DND-41 (cell line): ENCODE data around the gene PASK.

Experiments used
- ATAC-seq: fragments of 200-7000 bp; cut with Tn5 transposase; 3 replicates; pipeline ENCODE4 v1.9.1; 2021; ENCODE audit warnings: low read depth; ENCODE audit not compliant: insufficient read depth
- DNase-seq: peaks from one replicate; pipeline ENCODE4 v3.0.0-alpha.2; 2020
- H2AFZ ChIP-seq: 2 replicates; pipeline ENCODE4 v1.6.0; 2012; ENCODE audit warnings: low read depth, low read length
- H3K27ac ChIP-seq: 2 replicates; pipeline ENCODE4 v1.5.1; 2012; ENCODE audit warnings: low read length, inconsistent platforms
- H3K27me3 ChIP-seq: fragments of 200-600 bp; sonication (generic); 2 replicates; pipeline ENCODE4 v1.6.0; 2012; ENCODE audit warnings: low read length, mild to moderate bottlenecking, inconsistent platforms; ENCODE audit not compliant: insufficient read depth, poor library complexity
- H3K36me3 ChIP-seq: 2 replicates; pipeline ENCODE4 v1.5.1; 2012; ENCODE audit warnings: low read length, inconsistent platforms; ENCODE audit not compliant: insufficient read depth
- H3K4me1 ChIP-seq: 2 replicates; pipeline ENCODE4 v1.5.1; 2012; ENCODE audit warnings: mild to moderate bottlenecking, low read length; ENCODE audit not compliant: insufficient read depth
- H3K4me2 ChIP-seq: 2 replicates; pipeline ENCODE4 v1.6.0; 2012; ENCODE audit warnings: mild to moderate bottlenecking, moderate library complexity, low read length, inconsistent platforms; ENCODE audit not compliant: insufficient read depth
- H3K4me3 ChIP-seq, 2 experiments: fragments of 200-600 bp in 1 of 2; shearing (Covaris generic) in 1 of 2; 2 replicates each; pipeline ENCODE4 v1.5.1; 2012 to 2016; ENCODE audit warnings: inconsistent platforms in 2 of 2, low read length in 2 of 2, mild to moderate bottlenecking in 2 of 2, low read depth in 1 of 2, moderate library complexity in 1 of 2
- H3K79me2 ChIP-seq: 2 replicates; pipeline ENCODE4 v1.6.0; 2012; ENCODE audit warnings: low read length, inconsistent platforms; ENCODE audit not compliant: insufficient read depth
- H3K9ac ChIP-seq: 2 replicates; pipeline ENCODE4 v1.6.0; 2012; ENCODE audit warnings: low read depth, mild to moderate bottlenecking, inconsistent platforms, low read length, moderate library complexity
- H3K9me3 ChIP-seq: 2 replicates; pipeline ENCODE4 v1.5.1; 2012; ENCODE audit warnings: low read length, moderate library complexity, mild to moderate bottlenecking, inconsistent platforms; ENCODE audit not compliant: insufficient read depth, severe bottlenecking
- H4K20me1 ChIP-seq: 2 replicates; pipeline ENCODE4 v1.6.0; 2012; ENCODE audit warnings: low read length; ENCODE audit not compliant: insufficient read depth
- EZH2 ChIP-seq: IDR thresholded peaks from 3 replicates; pipeline ENCODE4 v1.6.1; 2012; ENCODE audit warnings: borderline replicate concordance, low read depth, mild to moderate bottlenecking, moderate library complexity, low read length, inconsistent platforms; ENCODE audit not compliant: severe bottlenecking
- TF ChIP-seq, protein P1 (sequence below): IDR thresholded peaks from 2 replicates; pipeline ENCODE4 v1.5.1; 2012; ENCODE audit warnings: borderline replicate concordance, low read length, moderate library complexity, mild to moderate bottlenecking; ENCODE audit not compliant: poor library complexity, severe bottlenecking; ENCODE audit errors: extremely low read depth

PASK gene

DNA sequence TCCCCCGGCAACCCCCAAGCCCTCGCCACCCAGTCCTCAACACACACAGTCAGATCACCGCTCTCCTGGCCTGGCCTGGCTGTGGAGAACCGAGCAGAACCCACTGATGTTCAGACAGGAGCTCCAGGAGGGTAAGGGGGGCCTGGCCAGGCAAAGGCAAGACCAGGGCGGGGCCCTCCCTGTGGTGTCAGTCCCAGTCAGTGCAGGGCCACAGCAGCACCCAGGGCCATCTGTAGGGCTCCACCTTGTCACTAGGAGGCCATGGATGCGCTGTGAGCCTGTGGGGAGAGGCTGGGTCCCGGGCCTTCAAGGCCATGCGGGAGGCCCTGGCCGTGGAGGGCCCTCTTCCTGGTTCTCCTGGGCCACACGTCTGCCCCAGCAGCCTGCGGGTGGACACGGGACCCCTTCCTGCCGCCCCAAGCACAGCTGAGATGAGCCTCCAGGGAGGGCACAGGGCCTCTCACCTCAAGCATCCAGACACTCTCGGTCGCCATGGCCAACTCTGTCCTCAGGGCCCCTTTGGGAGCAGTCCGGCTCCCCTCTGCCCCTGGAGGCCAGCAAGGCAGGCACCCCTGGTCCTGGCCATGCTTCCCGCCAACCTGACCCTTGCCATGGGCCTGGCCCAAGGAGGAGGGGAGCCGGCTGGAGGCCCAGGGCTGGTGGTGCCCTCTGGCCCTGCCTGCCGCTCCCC, 41.2 kb upstream of the PASK start:
- no peak overlapping the region for H3K4me2 ChIP-seq
- no peaks in the 10 kb centered on the region for H3K9me3 ChIP-seq
- no peak for TF ChIP-seq EZH2
- TF ChIP-seq, protein P1, sequence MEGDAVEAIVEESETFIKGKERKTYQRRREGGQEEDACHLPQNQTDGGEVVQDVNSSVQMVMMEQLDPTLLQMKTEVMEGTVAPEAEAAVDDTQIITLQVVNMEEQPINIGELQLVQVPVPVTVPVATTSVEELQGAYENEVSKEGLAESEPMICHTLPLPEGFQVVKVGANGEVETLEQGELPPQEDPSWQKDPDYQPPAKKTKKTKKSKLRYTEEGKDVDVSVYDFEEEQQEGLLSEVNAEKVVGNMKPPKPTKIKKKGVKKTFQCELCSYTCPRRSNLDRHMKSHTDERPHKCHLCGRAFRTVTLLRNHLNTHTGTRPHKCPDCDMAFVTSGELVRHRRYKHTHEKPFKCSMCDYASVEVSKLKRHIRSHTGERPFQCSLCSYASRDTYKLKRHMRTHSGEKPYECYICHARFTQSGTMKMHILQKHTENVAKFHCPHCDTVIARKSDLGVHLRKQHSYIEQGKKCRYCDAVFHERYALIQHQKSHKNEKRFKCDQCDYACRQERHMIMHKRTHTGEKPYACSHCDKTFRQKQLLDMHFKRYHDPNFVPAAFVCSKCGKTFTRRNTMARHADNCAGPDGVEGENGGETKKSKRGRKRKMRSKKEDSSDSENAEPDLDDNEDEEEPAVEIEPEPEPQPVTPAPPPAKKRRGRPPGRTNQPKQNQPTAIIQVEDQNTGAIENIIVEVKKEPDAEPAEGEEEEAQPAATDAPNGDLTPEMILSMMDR = no peak
- 0 out of 2 replicates have a peak, but pooled peaks cover 3% of the 10 kb centered on the region for H4K20me1 ChIP-seq
- H2AFZ ChIP-seq = no peak overlapping the region
- ATAC-seq (peak; percentile 41; the same call in 1 of the 3 replicates), DNase-seq (no peak)
- no peak overlapping the region for H3K4me3 ChIP-seq
- no peak overlapping the region for H3K9ac ChIP-seq
- H3K79me2 ChIP-seq = no peaks in the 10 kb centered on the region
- H3K27ac ChIP-seq = no peak overlapping the region
- H3K27me3 ChIP-seq = no peaks in the 10 kb centered on the region
- no peaks in the 10 kb centered on the region for H3K4me1 ChIP-seq
- no peaks in the 10 kb centered on the region for H3K36me3 ChIP-seq

DNA sequence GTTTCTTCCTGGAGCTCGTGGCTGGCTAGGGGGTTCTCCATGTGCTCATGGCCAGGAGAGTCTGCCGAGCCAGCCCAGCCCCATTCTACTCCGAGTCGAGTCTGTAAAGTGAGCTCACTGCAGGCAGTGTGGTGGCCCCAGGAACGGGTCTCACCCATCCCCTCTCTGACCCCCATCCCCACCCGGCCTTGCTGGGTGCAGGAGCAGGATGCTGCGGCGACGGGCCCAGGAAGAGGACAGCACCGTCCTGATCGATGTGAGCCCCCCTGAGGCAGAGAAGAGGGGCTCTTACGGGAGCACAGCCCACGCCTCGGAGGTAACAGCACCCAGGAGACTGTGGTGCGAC, 40.6 kb upstream of the PASK start:
- H3K79me2 ChIP-seq = no peaks in the 10 kb centered on the region
- H3K4me3 ChIP-seq = no peak overlapping the region
- no peak for TF ChIP-seq EZH2
- TF ChIP-seq, protein P1 = no peak
- no peak overlapping the region for H3K27ac ChIP-seq
- 0 out of 2 replicates have a peak, but pooled peaks cover 2% of the 10 kb centered on the region for H4K20me1 ChIP-seq
- no peak overlapping the region for H3K4me2 ChIP-seq
- no peaks in the 10 kb centered on the region for H3K27me3 ChIP-seq
- H3K4me1 ChIP-seq = no peaks in the 10 kb centered on the region
- no peak overlapping the region for H3K9ac ChIP-seq
- no peak overlapping the region for H2AFZ ChIP-seq
- ATAC-seq (no peak; the same call in 2 of the 3 replicates), DNase-seq (no peak)
- H3K9me3 ChIP-seq = no peaks in the 10 kb centered on the region
- no peaks in the 10 kb centered on the region for H3K36me3 ChIP-seq

DNA sequence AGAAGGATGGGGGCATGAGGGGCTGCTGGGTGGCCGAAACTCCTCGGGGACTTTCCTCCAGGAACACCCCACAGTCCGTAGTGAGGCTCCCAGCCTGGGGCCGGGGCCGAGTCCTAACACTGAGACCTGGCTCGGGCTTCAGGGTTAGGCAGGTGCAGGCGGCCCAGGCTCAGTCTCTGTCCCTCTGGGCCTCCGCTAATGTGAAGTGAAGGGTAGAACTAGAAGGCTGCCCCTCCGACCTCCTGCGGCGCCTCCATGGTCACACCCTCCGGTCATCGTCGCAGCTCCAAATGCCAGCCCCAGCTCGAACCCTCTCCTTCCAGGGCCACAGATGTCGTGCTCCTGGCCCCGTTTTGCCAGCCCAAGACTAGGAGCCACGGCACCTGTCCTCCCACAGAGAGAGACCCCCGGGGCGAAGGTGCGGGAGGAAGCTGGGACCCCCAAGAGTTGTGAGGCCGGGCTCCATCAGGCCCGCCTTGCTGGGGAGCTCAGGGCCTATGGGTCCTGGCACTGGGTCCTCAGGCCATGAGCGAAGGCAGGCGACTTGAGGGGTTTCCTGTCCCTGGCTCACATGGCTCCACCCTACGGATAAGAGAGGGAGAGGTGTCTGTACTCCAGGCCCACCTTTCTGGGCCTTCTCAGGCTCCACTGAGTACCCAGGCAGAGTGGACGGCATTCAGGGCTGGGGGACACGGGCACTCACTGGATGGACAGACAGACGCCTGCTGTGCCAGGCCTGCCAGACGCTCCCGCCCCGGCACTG, 40.0 kb upstream of the PASK start:
- Histone ChIP-seq H3K27ac (no peak overlapping the region), H3K9me3 (no peaks in the 10 kb centered on the region), H3K36me3 (no peaks in the 10 kb centered on the region), H3K9ac (no peak overlapping the region), H4K20me1 (no peaks in the 10 kb centered on the region), H3K4me2 (no peak overlapping the region), H3K79me2 (no peaks in the 10 kb centered on the region), H3K4me3 (no peak overlapping the region), H3K27me3 (no peaks in the 10 kb centered on the region), H3K4me1 (no peaks in the 10 kb centered on the region), H2AFZ (no peak overlapping the region)
- TF ChIP-seq, protein P1 = no peak
- no peak for TF ChIP-seq EZH2
- ATAC-seq = no peak
- no peak for DNase-seq
